Prostate gland (tissue), 2 donors: ENCODE data around the gene CCDC175. TPM values are rescaled to one million over a fixed set of nuclear protein-coding genes. Genes with fewer than 3 reads are reported as not detected.

Experiments
- DNase-seq: peaks from one replicate; pipeline ENCODE4 v3.0.0-alpha.2; 2019; ENCODE audit warnings: low spot score
- H3K27ac ChIP-seq, 2 donors: fragments of 200-600 bp; sonication (generic); 2 replicates each; pipeline ENCODE4 v1.5.1; 2017 to 2019
- H3K27me3 ChIP-seq: fragments of 200-600 bp; sonication (generic); replicated peaks from 2 replicates; pipeline ENCODE4 v1.5.1; 2019; ENCODE audit not compliant: insufficient read depth
- H3K36me3 ChIP-seq, 2 donors: fragments of 200-600 bp; sonication (generic); 1 replicate in 1 of 2; 2 replicates in 1 of 2; pipeline versions ENCODE4 v1.5.1 to v1.8.1; 2017 to 2019
- H3K4me1 ChIP-seq: fragments of 200-600 bp; sonication (generic); replicated peaks from 2 replicates; pipeline ENCODE4 v1.5.1; 2019
- H3K4me3 ChIP-seq, 2 donors: fragments of 200-600 bp; sonication (generic); 2 replicates each; pipeline ENCODE4 v1.5.1; 2017 to 2019
- H3K9me3 ChIP-seq: fragments of 200-600 bp; sonication (generic); 2 replicates; pipeline ENCODE4 v1.5.1; 2017
- CTCF ChIP-seq, 4 experiments: fragments of 200-600 bp in 2 of 4; fragments of 450-650 bp in 2 of 4; sonication (generic) in 2 of 4; IDR thresholded peaks; 1 replicate in 3 of 4; 2 replicates in 1 of 4; pipeline ENCODE4 v1.5.1; 2016 to 2019; ENCODE audit warnings: antibody characterized with exemption in 4 of 4, mild to moderate bottlenecking in 2 of 4, moderate library complexity in 2 of 4
- POLR2A ChIP-seq: fragments of 450-650 bp; IDR thresholded peaks from one replicate; pipeline ENCODE4 v1.6.1; 2016; ENCODE audit warnings: antibody characterized with exemption, mild to moderate bottlenecking
- POLR2AphosphoS5 ChIP-seq: sonication (generic); formaldehyde crosslinking; IDR thresholded peaks from one replicate; pipeline ENCODE4 v1.6.1; 2017; ENCODE audit warnings: antibody characterized with exemption
- WGBS: methylation state at CpG from one replicate; pipeline ENCODE4 v1.1.5; 2018; 5-methylcytosine and 5-hydroxymethylcytosine counted together
- intact Hi-C: fragments of 100-400 bp; cut with DNase I; formaldehyde crosslinking; loops from one replicate; pipeline ENCODE4 v1.14.2; 2022
- total RNA-seq, 2 donors: library from RNA; depleted of rRNA; stranded (reverse); fragments of >200 nt; gene quantifications; one replicate each; pipeline ENCODE4 v1.1.0, GENCODE V29; 2016

The CCDC175 gene
- total RNA-seq, 2 donors from 2014 or later, result not detected

GRCh38 chr14:59543873-59544272, 32.7 kb downstream of the CCDC175 start:
- H3K36me3 ChIP-seq, result no peaks in the 10 kb centered on the region
- no peak overlapping the region for H3K27ac ChIP-seq
- DNase-seq, result no peak
- 41% methylated on average over 7 of the region's 7 CpGs for WGBS
- no peaks in the 10 kb centered on the region for H3K4me1 ChIP-seq
- no peaks in the 10 kb centered on the region for H3K27me3 ChIP-seq
- H3K9me3 ChIP-seq, result no peaks in the 10 kb centered on the region
- intact Hi-C loops, result no loop called here
- no peak overlapping the region for H3K4me3 ChIP-seq
- TF ChIP-seq POLR2AphosphoS5, result no peak
- no peak for TF ChIP-seq POLR2A
- TF ChIP-seq CTCF (IDR thresholded peaks at IDR 0.05), result no peak

- WGBS, result 76% methylated on average over 2 of the region's 2 CpGs
- TF ChIP-seq CTCF (IDR thresholded peaks at IDR 0.05) (no peak), POLR2A (no peak), POLR2AphosphoS5 (no peak)
- Histone ChIP-seq H3K27me3 (no peaks in the 10 kb centered on the region), H3K4me3 (no peak overlapping the region), H3K36me3 (no peaks in the 10 kb centered on the region), H3K9me3 (no peaks in the 10 kb centered on the region), H3K4me1 (no peaks in the 10 kb centered on the region), H3K27ac (no peak overlapping the region)
- DNase-seq, result no peak
- intact Hi-C loops, result no loop called here
Observed at GRCh38 chr14:59541731-59542130, 34.9 kb downstream of the CCDC175 start.

GRCh38 chr14:59540852-59541251, 35.8 kb downstream of the CCDC175 start:
- WGBS, result 27% methylated on average over 1 of the region's 1 CpG
- Histone ChIP-seq H3K4me1 (no peaks in the 10 kb centered on the region), H3K27ac (no peak overlapping the region), H3K27me3 (no peaks in the 10 kb centered on the region), H3K4me3 (no peak overlapping the region), H3K9me3 (no peaks in the 10 kb centered on the region), H3K36me3 (no peaks in the 10 kb centered on the region)
- TF ChIP-seq POLR2A, result no peak
- TF ChIP-seq POLR2AphosphoS5, result no peak
- no peak for TF ChIP-seq CTCF (IDR thresholded peaks at IDR 0.05)
- no peak for DNase-seq
- intact Hi-C loops, result no loop called here

DNA sequence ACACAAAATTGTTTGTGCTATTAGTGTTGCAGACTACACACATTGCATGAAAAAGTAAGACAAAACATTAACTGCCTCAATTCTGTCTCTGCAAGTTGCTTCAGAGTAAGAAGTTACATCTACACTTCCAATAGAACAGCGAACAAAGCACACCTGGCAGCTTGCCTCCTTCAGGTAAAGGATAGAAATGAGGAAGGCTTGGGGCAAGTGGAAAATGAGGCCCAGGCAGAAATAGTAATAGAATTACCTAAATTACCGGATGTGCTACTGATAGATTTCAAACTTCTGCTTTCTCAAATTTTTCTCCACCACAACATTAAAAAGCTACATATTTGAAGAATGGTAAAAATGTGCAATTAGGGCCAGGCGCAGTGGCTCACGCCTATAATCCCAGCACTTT, 37.7 kb downstream of the CCDC175 start:
- no peak for DNase-seq
- intact Hi-C loops, result no loop called here
- H3K9me3 ChIP-seq, result no peaks in the 10 kb centered on the region
- H3K36me3 ChIP-seq, result no peaks in the 10 kb centered on the region
- no peak overlapping the region for H3K4me3 ChIP-seq
- 91% methylated on average over 4 of the region's 4 CpGs for WGBS
- H3K27me3 ChIP-seq, result no peaks in the 10 kb centered on the region
- H3K27ac ChIP-seq, result no peak overlapping the region
- no peaks in the 10 kb centered on the region for H3K4me1 ChIP-seq
- TF ChIP-seq CTCF (IDR thresholded peaks at IDR 0.05) (no peak), POLR2AphosphoS5 (no peak), POLR2A (no peak)

DNA sequence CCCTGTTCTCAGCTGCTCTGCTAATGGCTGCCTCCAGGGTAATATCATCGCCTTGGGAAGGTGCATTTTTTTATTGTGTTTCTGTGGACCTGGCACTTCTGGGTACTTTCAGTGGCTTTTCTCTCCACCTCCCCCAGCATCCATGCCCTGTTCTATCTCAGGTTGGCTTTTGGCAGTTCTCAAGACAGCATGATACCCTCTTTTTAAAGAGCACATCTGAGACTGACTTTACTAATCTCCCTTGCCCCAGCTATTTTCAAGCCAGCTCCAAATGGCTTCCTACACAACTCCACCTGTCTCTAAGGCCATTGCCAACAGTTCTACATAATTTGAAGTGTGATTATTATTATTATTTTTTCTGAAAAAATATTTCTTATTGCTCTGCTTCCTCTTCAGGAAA, 39.1 kb downstream of the CCDC175 start:
- no peaks in the 10 kb centered on the region for H3K36me3 ChIP-seq
- no peak overlapping the region for H3K27ac ChIP-seq
- DNase-seq, result no peak
- H3K9me3 ChIP-seq, result no peaks in the 10 kb centered on the region
- intact Hi-C loops, result no loop called here
- 94% methylated on average over 1 of the region's 1 CpG for WGBS
- H3K4me3 ChIP-seq, result no peak overlapping the region
- TF ChIP-seq POLR2AphosphoS5, result no peak
- TF ChIP-seq CTCF (IDR thresholded peaks at IDR 0.05), result no peak
- TF ChIP-seq POLR2A, result no peak
- no peaks in the 10 kb centered on the region for H3K4me1 ChIP-seq
- no peaks in the 10 kb centered on the region for H3K27me3 ChIP-seq
